Mesenchymal stem cell (in vitro differentiated cells and primary cell): ENCODE data around the gene URI1.

Experiments used
- DNase-seq: peaks from one replicate; pipeline ENCODE4 v3.0.0-alpha.2; 2013
- H2AFZ ChIP-seq: one replicate; pipeline ENCODE4 v1.6.1; 2013; ENCODE audit warnings: low read depth, mild to moderate bottlenecking, control low read depth, inconsistent platforms, low read length, moderate library complexity
- H2AK5ac ChIP-seq: 2 replicates; pipeline ENCODE4 v1.6.1; 2013; ENCODE audit warnings: low read length, moderate library complexity, mild to moderate bottlenecking, inconsistent platforms; ENCODE audit not compliant: severe bottlenecking
- H2BK120ac ChIP-seq: one replicate; pipeline ENCODE4 v1.6.1; 2013; ENCODE audit warnings: low read depth, mild to moderate bottlenecking, inconsistent platforms, low read length, moderate library complexity
- H2BK12ac ChIP-seq, 2 experiments: one replicate each; pipeline ENCODE4 v1.6.1; 2013; ENCODE audit warnings: inconsistent platforms in 2 of 2, low read length in 2 of 2, mild to moderate bottlenecking in 2 of 2, moderate library complexity in 2 of 2, control low read depth in 1 of 2
- H2BK15ac ChIP-seq: one replicate; pipeline ENCODE4 v1.6.1; 2013; ENCODE audit warnings: mild to moderate bottlenecking, low read depth, inconsistent platforms; ENCODE audit not compliant: poor library complexity, severe bottlenecking
- H2BK5ac ChIP-seq: 2 replicates; pipeline ENCODE4 v1.6.1; 2013; ENCODE audit warnings: low read depth, mild to moderate bottlenecking, low read length, control low read depth, inconsistent platforms; ENCODE audit not compliant: poor library complexity, severe bottlenecking
- H3K14ac ChIP-seq, 2 experiments: one replicate each; pipeline ENCODE4 v1.6.1; 2013; ENCODE audit warnings: inconsistent platforms in 2 of 2, low read length in 2 of 2, control low read depth in 1 of 2, mild to moderate bottlenecking in 1 of 2, moderate library complexity in 1 of 2
- H3K18ac ChIP-seq, 2 experiments: one replicate each; pipeline ENCODE4 v1.6.1; 2013; ENCODE audit warnings: inconsistent platforms in 2 of 2, low read length in 2 of 2, control low read depth in 1 of 2, low read depth in 1 of 2, mild to moderate bottlenecking in 1 of 2
- H3K23ac ChIP-seq, 2 experiments: one replicate each; pipeline ENCODE4 v1.6.1; 2013; ENCODE audit warnings: inconsistent platforms in 2 of 2, low read length in 2 of 2, mild to moderate bottlenecking in 2 of 2, moderate library complexity in 2 of 2, control low read depth in 1 of 2
- H3K27ac ChIP-seq: 2 replicates; pipeline ENCODE4 v1.5.1; 2013; ENCODE audit warnings: mild to moderate bottlenecking, moderate library complexity, low read length, control low read depth, inconsistent platforms; ENCODE audit not compliant: poor library complexity, severe bottlenecking
- H3K27me3 ChIP-seq, 2 experiments: 2 replicates each; pipeline versions ENCODE4 v1.6.1 to v1.7.0; 2013; ENCODE audit warnings: low read length in 2 of 2, mild to moderate bottlenecking in 2 of 2, moderate library complexity in 2 of 2, control low read depth in 1 of 2, inconsistent platforms in 1 of 2; ENCODE audit not compliant: control insufficient read depth in 1 of 2, insufficient read depth in 1 of 2
- H3K36me3 ChIP-seq, 2 experiments: 2 replicates each; pipeline versions ENCODE4 v1.6.1 to v1.7.0; 2013; ENCODE audit warnings: low read length in 2 of 2, control low read depth in 1 of 2, inconsistent platforms in 1 of 2, low read depth in 1 of 2, mild to moderate bottlenecking in 1 of 2; ENCODE audit not compliant: insufficient read depth in 2 of 2, control insufficient read depth in 1 of 2
- H3K4ac ChIP-seq, 2 experiments: one replicate each; pipeline ENCODE4 v1.6.1; 2013; ENCODE audit warnings: inconsistent platforms in 2 of 2, low read length in 2 of 2, mild to moderate bottlenecking in 2 of 2, moderate library complexity in 2 of 2, control low read depth in 1 of 2, low read depth in 1 of 2
- H3K4me1 ChIP-seq: 2 replicates; pipeline ENCODE4 v1.6.1; 2013; ENCODE audit warnings: low read depth, low read length, control low read depth; ENCODE audit not compliant: control insufficient read depth, insufficient read depth
- H3K4me2 ChIP-seq: 2 replicates; pipeline ENCODE4 v1.6.1; 2013; ENCODE audit warnings: low read length, mild to moderate bottlenecking, inconsistent platforms; ENCODE audit not compliant: poor library complexity, severe bottlenecking
- H3K4me3 ChIP-seq, 2 experiments: 2 replicates each; pipeline versions ENCODE4 v1.5.1 to v1.7.0; 2013; ENCODE audit warnings: low read length in 2 of 2, mild to moderate bottlenecking in 2 of 2, control low read depth in 1 of 2, low read depth in 1 of 2; ENCODE audit not compliant: insufficient read depth in 1 of 2
- H3K79me1 ChIP-seq: replicated peaks from 2 replicates; pipeline ENCODE4 v1.6.1; 2013; ENCODE audit warnings: mild to moderate bottlenecking, control low read depth, low read length, inconsistent platforms; ENCODE audit not compliant: poor library complexity, severe bottlenecking
- H3K9ac ChIP-seq: 2 replicates; pipeline ENCODE4 v1.7.0; 2013; ENCODE audit warnings: mild to moderate bottlenecking, low read length, moderate library complexity
- H3K9me3 ChIP-seq: 2 replicates; pipeline ENCODE4 v1.7.0; 2013; ENCODE audit warnings: mild to moderate bottlenecking, low read length; ENCODE audit not compliant: control insufficient read depth
- H4K8ac ChIP-seq: one replicate; pipeline ENCODE4 v1.6.1; 2013; ENCODE audit warnings: inconsistent platforms, mild to moderate bottlenecking, low read length, moderate library complexity
- H4K91ac ChIP-seq: one replicate; pipeline ENCODE4 v1.6.1; 2013; ENCODE audit warnings: mild to moderate bottlenecking, low read length, inconsistent platforms
- WGBS: methylation state at CpG from one replicate; pipeline ENCODE4 v1.1.7; 2013; ENCODE audit warnings: mixed read lengths; 5-methylcytosine and 5-hydroxymethylcytosine counted together

URI1 gene

DNA sequence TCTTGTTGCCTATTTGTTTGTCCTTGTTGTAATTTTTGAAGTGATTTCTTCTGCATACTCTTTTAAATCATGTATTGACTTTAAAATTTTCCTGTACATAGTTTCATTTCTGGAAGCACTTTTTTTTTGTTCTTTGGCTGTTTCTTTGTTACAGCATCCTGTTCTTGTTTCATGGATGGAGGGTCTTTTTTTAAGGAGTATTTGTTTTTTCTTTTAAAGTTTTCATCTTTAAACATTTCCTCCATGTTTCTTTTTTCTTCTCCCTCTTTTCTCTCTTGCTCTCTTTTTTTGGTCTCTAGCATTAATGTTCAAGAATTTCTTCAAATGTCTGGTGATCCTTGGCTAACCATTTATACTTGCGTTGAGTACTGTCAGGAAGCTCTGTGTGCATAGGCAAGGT is 58.8 kb downstream of the URI1 start:
- Histone ChIP-seq H4K8ac (no peak overlapping the region), H3K18ac (no peak overlapping the region), H2BK120ac (no peak overlapping the region), H2BK5ac (no peak overlapping the region), H3K9me3 (peaks cover 18% of the 10 kb centered on the region), H3K27ac (no peak overlapping the region), H3K9ac (no peak overlapping the region), H3K4ac (no peak overlapping the region), H3K4me2 (no peak overlapping the region), H3K79me1 (peaks cover 5% of the 10 kb centered on the region), H3K23ac (no peak overlapping the region), H2BK15ac (no peak overlapping the region), H2AFZ (no peak overlapping the region), H2AK5ac (no peak overlapping the region), H3K14ac (no peak overlapping the region), H3K36me3 (peaks cover 0 to 19% of the 10 kb centered on the region in 2 experiments), H3K4me3 (no peak overlapping the region), H3K27me3 (no peaks in the 10 kb centered on the region), H3K4me1 (no peaks in the 10 kb centered on the region), H2BK12ac (no peak overlapping the region), H4K91ac (no peak overlapping the region)
- DNase-seq: no peak
- WGBS: no CpG with 5 or more reads among the region's 1 CpG

- H3K27ac ChIP-seq: no peak overlapping the region
- H3K36me3 ChIP-seq: peaks cover 0 to 19% of the 10 kb centered on the region in 2 experiments
- H2BK12ac ChIP-seq: no peak overlapping the region
- H4K91ac ChIP-seq: no peak overlapping the region
- H3K14ac ChIP-seq: no peak overlapping the region
- peaks cover 16% of the 10 kb centered on the region for H3K9me3 ChIP-seq
- no peak overlapping the region for H3K4me2 ChIP-seq
- no peaks in the 10 kb centered on the region for H3K27me3 ChIP-seq
- no peak overlapping the region for H2AK5ac ChIP-seq
- H3K18ac ChIP-seq: no peak overlapping the region
- no peak overlapping the region for H3K4ac ChIP-seq
- H4K8ac ChIP-seq: no peak overlapping the region
- no peak overlapping the region for H3K23ac ChIP-seq
- no peak overlapping the region for H3K9ac ChIP-seq
- H2AFZ ChIP-seq: no peak overlapping the region
- H2BK5ac ChIP-seq: no peak overlapping the region
- 96% methylated on average over 3 of the region's 3 CpGs for WGBS
- no peak overlapping the region for H2BK120ac ChIP-seq
- no peak for DNase-seq
- no peaks in the 10 kb centered on the region for H3K4me1 ChIP-seq
- peaks cover 7% of the 10 kb centered on the region for H3K79me1 ChIP-seq
- no peak overlapping the region for H3K4me3 ChIP-seq
- H2BK15ac ChIP-seq: no peak overlapping the region
Measured at GRCh38 chr19:30001301-30001700, 59.3 kb downstream of the URI1 start.

- 33% methylated on average over 1 of the region's 4 CpGs for WGBS
- no peak overlapping the region for H4K8ac ChIP-seq
Measured at GRCh38 chr19:30001791-30002190, 59.8 kb downstream of the URI1 start.

DNA sequence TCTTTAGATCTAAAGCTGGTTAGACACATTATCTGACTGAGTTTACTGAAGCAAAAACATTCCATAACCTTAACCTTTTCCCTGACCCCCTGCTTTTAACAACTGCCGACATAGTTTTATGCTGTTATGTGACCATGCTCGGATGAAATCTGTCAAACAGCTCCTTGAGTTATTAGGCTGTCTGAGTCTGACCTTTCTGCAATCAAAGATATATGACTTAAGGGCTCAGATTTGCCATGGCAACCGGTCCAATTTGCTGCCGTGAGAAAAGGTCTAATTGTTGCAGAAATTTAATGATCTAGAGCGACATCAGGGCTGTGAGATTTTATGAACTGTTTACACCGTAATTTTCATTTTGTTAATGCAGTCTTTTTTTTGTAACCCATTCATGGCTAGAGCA is 61.8 kb downstream of the URI1 start:
- Histone ChIP-seq H2BK15ac (no peak overlapping the region), H3K79me1 (peaks cover 11% of the 10 kb centered on the region), H4K91ac (no peak overlapping the region), H2AK5ac (no peak overlapping the region), H3K4ac (no peak overlapping the region), H3K23ac (no peak overlapping the region), H3K9ac (no peak overlapping the region), H3K36me3 (peaks cover 0 to 30% of the 10 kb centered on the region in 2 experiments), H3K18ac (no peak overlapping the region), H2AFZ (no peak overlapping the region), H3K27me3 (no peaks in the 10 kb centered on the region), H3K4me2 (peak overlapping the region; percentile 49), H3K4me3 (no peak overlapping the region), H2BK12ac (no peak overlapping the region), H3K14ac (no peak overlapping the region), H2BK120ac (no peak overlapping the region), H3K9me3 (peaks cover 13% of the 10 kb centered on the region), H2BK5ac (no peak overlapping the region), H4K8ac (no peak overlapping the region), H3K4me1 (no peaks in the 10 kb centered on the region), H3K27ac (no peak overlapping the region)
- peak; percentile 19 for DNase-seq
- 21% methylated on average over 6 of the region's 6 CpGs for WGBS

More at GRCh38 chr19:30001791-30002190, 59.8 kb downstream of the URI1 start:
- H3K36me3 ChIP-seq: peaks cover 0 to 24% of the 10 kb centered on the region in 2 experiments
- H3K4me1 ChIP-seq: no peaks in the 10 kb centered on the region
- no peak overlapping the region for H2BK12ac ChIP-seq
- H4K91ac ChIP-seq: no peak overlapping the region
- H3K27me3 ChIP-seq: no peaks in the 10 kb centered on the region
- DNase-seq: peak; percentile 9
- no peak overlapping the region for H2BK5ac ChIP-seq
- H3K14ac ChIP-seq: no peak overlapping the region
- H2BK120ac ChIP-seq: no peak overlapping the region
- no peak overlapping the region for H3K23ac ChIP-seq
- H2AK5ac ChIP-seq: no peak overlapping the region
- no peak overlapping the region for H2AFZ ChIP-seq
- H3K4ac ChIP-seq: no peak overlapping the region
- H3K79me1 ChIP-seq: peaks cover 8% of the 10 kb centered on the region
- H3K9me3 ChIP-seq: peaks cover 13% of the 10 kb centered on the region
- H3K4me3 ChIP-seq: no peak overlapping the region
- H3K4me2 ChIP-seq: no peak overlapping the region
- H3K27ac ChIP-seq: no peak overlapping the region
- no peak overlapping the region for H3K18ac ChIP-seq
- H2BK15ac ChIP-seq: no peak overlapping the region
- no peak overlapping the region for H3K9ac ChIP-seq
